Measurements from ENCODE around the gene TMEM184C.

TMEM184C gene

GRCh38 chr4:147674073-147674472 is 56.9 kb downstream of the TMEM184C start:
- DNase-seq = no peak

DNA sequence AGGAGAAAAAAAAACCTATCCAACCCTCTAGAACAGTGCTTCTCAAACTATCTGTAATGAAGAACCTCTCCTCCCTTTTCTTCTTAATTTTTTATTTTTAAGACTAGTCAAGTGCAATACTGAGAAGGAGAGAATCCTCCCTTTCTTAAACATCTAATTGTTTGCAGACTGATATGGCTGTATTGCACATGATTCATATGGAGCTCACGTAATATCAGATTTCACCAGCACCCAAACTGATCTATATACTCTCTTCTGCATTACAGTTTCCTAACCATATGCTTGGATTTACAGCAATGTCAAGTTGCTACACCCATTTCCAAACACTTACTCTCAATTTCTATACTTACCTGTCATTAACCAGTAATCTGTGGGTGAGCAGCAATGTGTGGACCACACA is 57.3 kb downstream of the TMEM184C start:
- DNase-seq = no peak

GRCh38 chr4:147678106-147678505 is 60.9 kb downstream of the TMEM184C start:
- no peak for DNase-seq

DNA sequence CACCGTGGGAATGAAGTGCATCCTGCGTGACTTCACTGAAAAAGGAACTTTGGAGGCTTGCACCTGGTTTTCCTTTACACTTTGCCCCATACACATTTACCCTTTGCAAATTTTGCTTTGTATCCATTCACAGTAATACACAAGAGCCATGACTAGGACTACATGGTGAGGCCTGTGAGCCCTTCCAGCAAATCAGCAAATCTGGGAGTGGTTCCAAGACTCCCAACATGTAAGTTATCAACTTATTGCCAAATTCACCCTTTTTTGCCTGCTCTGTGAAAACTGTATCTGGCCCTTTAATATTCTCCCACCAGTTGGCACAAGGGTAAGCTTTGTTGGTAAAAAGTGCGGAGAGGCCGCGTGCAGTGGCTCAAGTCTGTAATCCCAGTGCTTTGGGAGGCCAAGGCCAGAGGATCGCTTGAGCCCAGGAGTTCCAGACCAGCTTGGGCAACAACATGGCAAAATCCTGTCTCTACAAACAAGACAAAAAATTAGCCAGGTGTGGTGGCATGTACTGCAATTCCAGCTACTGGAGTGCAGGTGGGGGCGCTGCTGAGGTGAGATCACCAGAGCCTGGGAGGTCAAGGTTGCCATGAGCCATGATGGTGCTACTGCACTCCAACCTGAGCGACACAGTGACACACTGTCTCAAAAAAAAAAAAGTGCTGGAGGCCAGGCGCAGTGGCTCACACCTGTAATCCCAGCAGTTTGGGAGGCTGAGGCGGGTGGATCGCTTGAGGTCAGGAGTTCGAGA is 61.8 kb downstream of the TMEM184C start:
- DNase-seq = peak; percentile 4

GRCh38 chr4:147682755-147683154 is 65.6 kb downstream of the TMEM184C start:
- DNase-seq = no peak

DNA sequence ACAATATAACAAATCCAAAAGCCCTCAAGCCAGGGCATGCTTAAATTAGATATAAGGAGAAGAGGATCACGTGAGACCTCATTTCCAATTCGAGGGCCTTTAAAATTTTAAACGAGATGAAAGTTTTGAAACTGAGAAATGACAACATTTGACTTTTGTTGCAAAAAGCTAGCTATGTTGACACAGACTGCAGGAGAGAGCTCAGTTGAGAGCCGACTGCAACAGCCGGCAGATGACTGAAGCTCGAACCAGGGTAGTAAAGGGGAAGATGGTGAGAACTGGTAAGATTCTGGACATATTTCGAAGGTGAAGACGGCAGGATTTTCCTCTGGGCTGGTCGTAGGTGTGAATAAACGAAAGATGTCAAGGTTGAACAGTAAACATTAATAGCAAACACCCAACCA is 66.0 kb downstream of the TMEM184C start:
- DNase-seq = peak in 1 of 2 donors; percentile 3

- DNase-seq = peak; percentile 80
These were observed 66.8 kb downstream of the TMEM184C start, which contains the start of gene PRMT9 for GRCh38 chr4:147683717-147684700. Gene PRMT9, minus strand, starts transcription at chr4:147684163. Its CDS starts 176 bp downstream, at chr4:147683987.

DNA sequence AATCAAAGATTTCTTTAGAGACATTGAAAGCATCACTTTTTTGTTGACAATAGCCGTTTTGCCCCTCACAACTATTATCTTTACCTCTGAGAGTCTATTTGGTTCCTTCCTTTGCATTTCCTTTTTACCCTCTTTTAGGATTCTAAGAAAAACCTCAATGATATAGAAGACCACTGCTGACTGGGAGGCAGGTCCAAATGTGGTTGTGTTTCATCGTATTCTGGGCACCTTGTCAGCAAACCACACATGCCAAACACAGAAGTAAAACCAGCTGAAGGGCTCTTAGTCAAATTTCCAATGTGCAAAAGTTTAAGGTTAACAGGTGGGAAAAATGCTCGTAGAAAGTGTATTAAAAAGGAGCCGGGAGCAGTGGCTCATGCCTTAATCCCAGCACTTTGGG is 71.9 kb downstream of the TMEM184C start:
- no peak for DNase-seq

DNA sequence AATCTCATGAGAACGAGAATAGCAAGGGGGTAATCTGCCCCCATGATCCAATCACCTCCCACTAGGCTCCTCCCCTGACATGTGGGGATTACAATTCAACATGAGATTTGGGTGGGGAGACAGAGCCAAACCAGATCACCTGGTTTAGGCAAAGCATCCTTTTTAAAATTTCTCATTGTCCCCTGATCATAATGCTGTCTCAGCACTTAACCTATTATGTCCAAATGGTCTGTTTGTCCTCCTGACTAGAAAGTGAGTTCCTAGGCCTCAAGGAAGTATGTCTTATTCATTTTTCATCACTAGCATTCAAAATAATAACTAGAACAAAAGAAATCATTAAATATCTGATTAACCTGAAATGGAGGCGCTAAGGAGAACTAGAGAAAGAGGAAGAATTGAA is 74.6 kb downstream of the TMEM184C start:
- DNase-seq = no peak

- DNase-seq = no peak
These were observed 76.0 kb downstream of the TMEM184C start for GRCh38 chr4:147693218-147693617.

DNA sequence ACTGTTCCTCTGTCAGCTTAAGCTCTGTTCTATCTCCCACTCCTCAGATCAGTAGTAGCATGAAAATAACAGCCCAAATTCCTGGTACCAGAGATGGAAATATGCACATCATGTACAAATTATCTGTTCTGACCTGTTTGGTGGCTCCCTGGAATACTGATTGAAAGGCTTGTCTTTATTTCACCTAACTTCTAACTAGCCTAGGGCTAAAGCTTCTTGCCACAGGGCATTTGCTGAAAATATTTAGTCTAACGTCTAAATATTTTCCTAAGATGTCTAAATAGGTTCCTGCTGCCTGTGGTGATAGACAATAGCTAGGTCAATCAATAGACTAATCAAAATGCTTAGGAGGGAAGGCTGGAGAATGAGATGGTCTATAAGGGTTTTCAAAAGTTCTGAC is 79.7 kb downstream of the TMEM184C start:
- DNase-seq = no peak

DNA sequence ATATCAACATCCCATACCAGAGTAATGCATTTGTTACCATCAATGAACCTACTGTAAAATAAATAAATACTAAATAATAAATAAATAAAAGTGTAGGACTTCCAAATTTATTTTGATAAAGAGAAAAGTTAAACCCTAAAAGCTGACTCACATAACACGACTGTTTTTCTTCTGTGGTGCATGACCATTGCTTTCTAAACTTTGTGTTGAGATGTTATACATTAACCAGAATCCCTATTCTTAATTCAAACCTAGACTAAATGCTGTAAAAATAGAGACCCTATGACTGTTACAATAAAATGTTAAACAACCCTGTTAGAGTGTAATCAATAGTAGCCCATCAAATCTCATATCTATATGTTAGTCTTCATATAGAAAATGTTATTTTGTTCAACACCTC is 87.6 kb downstream of the TMEM184C start:
- no peak for DNase-seq

GRCh38 chr4:147707892-147708672 is 90.9 kb downstream of the TMEM184C start:
- peak; percentile 50 to 66 for DNase-seq

DNA sequence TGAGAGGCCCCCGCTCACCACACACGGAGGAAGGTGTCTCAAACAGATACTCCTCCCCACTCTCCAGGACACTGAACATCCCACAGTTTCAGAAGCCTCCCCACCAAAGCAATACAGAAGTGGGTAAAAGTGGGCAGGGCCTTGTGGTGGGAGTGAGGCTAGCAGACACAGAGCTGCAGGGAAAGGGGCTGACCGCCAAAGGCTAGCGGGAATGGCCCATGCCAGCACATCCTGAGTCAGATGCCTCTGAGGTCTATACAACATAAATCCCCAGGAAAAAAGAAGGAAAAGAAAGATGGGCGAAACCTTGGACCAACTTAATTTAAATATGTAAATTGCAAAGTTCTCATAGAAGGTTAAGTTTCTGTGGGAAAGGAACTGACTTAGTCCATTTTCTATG is 92.8 kb downstream of the TMEM184C start:
- DNase-seq = no peak

DNA sequence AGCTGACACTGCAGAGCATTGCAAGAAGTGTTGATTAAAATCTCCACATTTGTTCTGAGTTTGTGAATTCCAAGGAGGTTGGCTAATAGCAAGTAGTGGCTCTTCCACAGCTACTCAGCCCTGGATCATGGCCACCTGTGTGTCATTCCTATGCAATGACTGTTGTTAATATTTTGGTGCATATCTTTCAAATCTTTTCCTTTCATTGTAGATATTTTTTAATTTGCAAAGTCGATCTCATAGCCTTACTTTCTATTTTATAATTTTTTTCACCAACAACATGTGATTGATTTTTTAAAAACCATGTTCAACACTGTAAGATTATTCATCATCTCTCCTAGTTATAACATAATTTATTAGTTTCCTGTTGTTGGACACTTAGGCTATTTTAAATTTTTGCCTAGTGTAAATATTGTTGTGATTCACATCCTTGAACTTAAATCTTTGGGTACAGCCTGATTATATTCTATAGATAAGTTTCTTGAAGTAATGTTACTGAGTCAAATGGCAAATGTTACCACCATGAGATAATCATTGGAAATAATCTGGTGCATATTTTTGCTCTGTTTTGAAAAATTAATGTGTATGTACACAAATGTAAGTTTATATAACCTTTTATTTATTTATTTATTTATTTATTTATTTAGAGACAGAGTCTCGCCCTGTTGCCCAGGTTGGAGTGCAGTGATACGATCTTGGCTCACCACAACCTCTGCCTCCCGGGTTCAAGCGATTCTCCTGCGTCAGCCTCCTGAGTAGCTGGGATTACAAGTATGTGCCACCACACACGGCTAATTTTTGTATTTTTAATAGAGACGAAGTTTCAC is 97.6 kb downstream of the TMEM184C start:
- DNase-seq = no peak

- DNase-seq = no peak
These were observed 100.7 kb downstream of the TMEM184C start for GRCh38 chr4:147717878-147718277.
